22Rv1 (cell line): ENCODE results near the gene FKBP15.
"Not testable (repeated sequence)": the region's sequence is repeated elsewhere in the genome, so short reads cannot be mapped to it uniquely, and the experiment has no call there.

Experiments used
- H3K27ac ChIP-seq: fragments of 450-650 bp; 2 replicates; pipeline ENCODE4 v1.5.1; 2017
- ZFX ChIP-seq: fragments of 450-650 bp; IDR thresholded peaks from 2 replicates; pipeline ENCODE4 v1.6.1; 2017; ENCODE audit warnings: antibody characterized with exemption, borderline replicate concordance
- TF ChIP-seq, protein P1 (sequence below): fragments of 450-650 bp; IDR thresholded peaks from 2 replicates; pipeline ENCODE4 v1.5.1; 2017; ENCODE audit warnings: mild to moderate bottlenecking

The FKBP15 gene

DNA sequence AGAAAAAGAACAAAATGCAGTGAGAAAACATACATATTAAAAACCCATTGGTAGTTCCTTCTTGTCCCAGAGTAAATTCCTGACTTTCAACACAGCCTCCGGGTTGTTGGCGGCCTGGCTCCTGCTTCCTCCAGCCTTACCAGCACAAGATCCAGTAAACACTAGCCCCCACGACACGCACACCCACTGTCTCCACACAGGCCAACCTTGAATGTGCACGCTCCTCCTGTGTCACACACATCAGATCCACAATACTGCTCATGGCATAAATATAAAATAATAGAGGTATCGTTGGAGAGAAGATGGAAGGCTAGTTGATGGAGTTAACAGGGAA lies 72.7 kb downstream of the FKBP15 start:
- no peak overlapping the region for H3K27ac ChIP-seq
- TF ChIP-seq ZFX = no peak
- TF ChIP-seq, protein P1, sequence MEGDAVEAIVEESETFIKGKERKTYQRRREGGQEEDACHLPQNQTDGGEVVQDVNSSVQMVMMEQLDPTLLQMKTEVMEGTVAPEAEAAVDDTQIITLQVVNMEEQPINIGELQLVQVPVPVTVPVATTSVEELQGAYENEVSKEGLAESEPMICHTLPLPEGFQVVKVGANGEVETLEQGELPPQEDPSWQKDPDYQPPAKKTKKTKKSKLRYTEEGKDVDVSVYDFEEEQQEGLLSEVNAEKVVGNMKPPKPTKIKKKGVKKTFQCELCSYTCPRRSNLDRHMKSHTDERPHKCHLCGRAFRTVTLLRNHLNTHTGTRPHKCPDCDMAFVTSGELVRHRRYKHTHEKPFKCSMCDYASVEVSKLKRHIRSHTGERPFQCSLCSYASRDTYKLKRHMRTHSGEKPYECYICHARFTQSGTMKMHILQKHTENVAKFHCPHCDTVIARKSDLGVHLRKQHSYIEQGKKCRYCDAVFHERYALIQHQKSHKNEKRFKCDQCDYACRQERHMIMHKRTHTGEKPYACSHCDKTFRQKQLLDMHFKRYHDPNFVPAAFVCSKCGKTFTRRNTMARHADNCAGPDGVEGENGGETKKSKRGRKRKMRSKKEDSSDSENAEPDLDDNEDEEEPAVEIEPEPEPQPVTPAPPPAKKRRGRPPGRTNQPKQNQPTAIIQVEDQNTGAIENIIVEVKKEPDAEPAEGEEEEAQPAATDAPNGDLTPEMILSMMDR = no peak

DNA sequence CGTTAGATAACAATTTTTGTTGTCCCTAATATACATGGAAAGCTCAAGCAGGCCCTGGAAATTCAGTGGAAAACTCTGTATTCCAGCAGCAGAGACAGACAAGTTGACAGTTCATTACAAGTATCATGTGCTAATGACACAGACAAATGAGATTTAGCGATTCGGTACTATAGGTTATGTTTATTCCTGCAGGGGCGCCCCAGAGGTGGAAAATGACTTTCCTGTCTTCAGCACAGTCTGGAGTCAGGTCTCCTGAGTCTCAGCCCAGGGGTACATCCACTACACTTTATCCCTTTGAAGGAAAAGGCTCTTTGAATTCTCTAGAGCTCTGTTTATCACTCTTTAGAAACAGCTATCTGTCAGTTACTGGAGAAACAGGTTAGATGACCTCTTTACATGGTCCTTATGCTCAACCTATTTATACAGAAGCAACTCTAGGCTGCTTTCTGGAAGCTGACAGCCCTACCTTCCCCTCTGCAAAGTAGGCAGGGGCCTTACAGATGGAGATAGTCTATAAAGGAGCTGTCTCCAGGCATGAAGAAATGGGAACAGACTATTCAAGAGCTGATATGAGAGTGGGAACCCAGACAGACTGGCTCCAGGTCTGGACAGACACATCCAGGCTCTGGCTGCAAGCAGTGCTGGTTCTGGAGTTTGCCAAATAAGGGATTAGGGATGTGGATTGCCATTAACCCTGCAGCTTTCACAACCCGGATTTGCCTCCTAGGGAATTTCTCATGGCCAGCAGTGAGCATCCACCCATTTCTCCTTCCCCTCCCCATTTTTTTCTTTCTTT lies 77.4 kb downstream of the FKBP15 start:
- TF ChIP-seq, protein P1 = peak; percentile 19; the same call in 1 of the 2 replicates
- TF ChIP-seq ZFX = no peak
- no peak overlapping the region for H3K27ac ChIP-seq

- H3K27ac ChIP-seq = not testable (repeated sequence)
These were observed 80.2 kb downstream of the FKBP15 start for GRCh38 chr9:113140896-113141295.

- no peak for TF ChIP-seq ZFX
- TF ChIP-seq, protein P1 = no peak
- H3K27ac ChIP-seq = no peak overlapping the region
These were observed 81.1 kb downstream of the FKBP15 start for GRCh38 chr9:113139953-113140352.

DNA sequence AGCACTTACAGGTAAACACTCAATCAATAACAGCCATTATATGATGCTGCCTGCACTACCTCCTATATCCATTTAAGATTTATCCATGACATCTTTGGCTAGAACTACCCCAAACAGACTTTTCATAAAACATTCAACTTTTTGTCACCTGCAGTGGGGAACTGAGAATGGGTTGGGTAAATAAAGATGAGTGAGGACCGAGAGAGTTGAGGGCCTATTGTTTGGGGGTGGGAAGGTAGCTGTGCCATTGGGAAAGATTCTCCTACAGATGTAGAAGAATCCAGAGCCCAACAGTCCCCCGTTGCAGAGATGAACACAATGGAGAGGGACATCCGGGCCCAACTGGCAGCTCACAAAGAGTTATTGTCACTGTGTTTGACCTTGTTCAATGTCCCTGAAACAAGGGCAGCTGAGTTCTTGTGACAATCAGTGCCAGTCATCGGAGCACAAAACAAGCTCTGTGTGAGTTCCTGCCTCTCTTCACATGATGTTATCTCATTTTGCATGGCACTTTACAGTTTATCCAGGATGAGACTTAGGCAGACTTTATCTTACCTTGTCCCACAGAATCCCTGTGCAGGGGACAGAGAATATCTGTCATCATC lies 81.8 kb downstream of the FKBP15 start:
- H3K27ac ChIP-seq = no peak overlapping the region
- TF ChIP-seq, protein P1 = no peak
- no peak for TF ChIP-seq ZFX

- H3K27ac ChIP-seq = no peak overlapping the region
- TF ChIP-seq ZFX = no peak
- TF ChIP-seq, protein P1 = no peak
These were observed 82.3 kb downstream of the FKBP15 start for GRCh38 chr9:113138760-113139159.

- no peak overlapping the region for H3K27ac ChIP-seq
- TF ChIP-seq, protein P1 = no peak
- no peak for TF ChIP-seq ZFX
These were observed 83.6 kb downstream of the FKBP15 start for GRCh38 chr9:113137196-113138168.
